MCF 10A (cell line): ENCODE results near the gene METAP1D. TPM values are rescaled to one million over a fixed set of nuclear protein-coding genes. Genes with fewer than 3 reads are reported as not detected.

Source experiments
- BruUV-seq: library from RNA; stranded (reverse); fragments of 400-500 nt; replicated peaks from 2 replicates; lab custom pipeline; 2021; lab: Mats Ljungman, UMichigan
- CTCF ChIA-PET: fragments of 300-600 bp; sonication (Branson Sonifier 250); formaldehyde crosslinking; extraction: SDS; loops from one replicate; lab custom pipeline; 2021; ENCODE audit warnings: antibody characterized with exemption, inconsistent platforms; lab: Yijun Ruan, JAX
- POLR2A ChIA-PET: fragments of 300-600, 350-650 bp; sonication (Branson Sonifier 250); formaldehyde crosslinking; extraction: SDS; loops from one replicate; lab custom pipeline; 2020; ENCODE audit warnings: antibody characterized with exemption, inconsistent platforms; lab: Yijun Ruan, JAX
- DNase-seq: peaks from one replicate; pipeline ENCODE4 v3.0.0-alpha.2; 2018; ENCODE audit not compliant: unreplicated experiment
- H3K27ac Mint-ChIP-seq: one replicate; pipeline ENCODE4 v1.8.0; 2022; ENCODE audit warnings: mild to moderate bottlenecking, low read depth, mixed read lengths; ENCODE audit not compliant: unreplicated experiment
- H3K27me3 Mint-ChIP-seq: one replicate; pipeline ENCODE4 v1.8.0; 2022; ENCODE audit warnings: mixed read lengths; ENCODE audit not compliant: insufficient read depth, unreplicated experiment
- H3K36me3 Mint-ChIP-seq: one replicate; pipeline ENCODE4 v1.8.0; 2022; ENCODE audit warnings: mild to moderate bottlenecking, moderate library complexity, mixed read lengths; ENCODE audit not compliant: insufficient read depth, unreplicated experiment
- H3K4me1 Mint-ChIP-seq: one replicate; pipeline ENCODE4 v1.8.0; 2022; ENCODE audit warnings: mixed read lengths; ENCODE audit not compliant: insufficient read depth, unreplicated experiment
- H3K4me3 Mint-ChIP-seq: one replicate; pipeline ENCODE4 v1.8.0; 2022; ENCODE audit warnings: mild to moderate bottlenecking, moderate library complexity, mixed read lengths; ENCODE audit not compliant: unreplicated experiment
- H3K9me3 Mint-ChIP-seq: one replicate; pipeline ENCODE4 v1.8.0; 2022; ENCODE audit warnings: mixed read lengths; ENCODE audit not compliant: unreplicated experiment
- intact Hi-C: fragments of 100-400 bp; cut with micrococcal nuclease; formaldehyde crosslinking; loops from 2 replicates; pipeline ENCODE4 v1.14.1; 2022
- total RNA-seq: library from RNA; stranded (reverse); gene quantifications from 2 replicates; pipeline ENCODE4 v1.2.3, GENCODE V29; 2022
- TF ChIP-seq, protein P1 (sequence below): fragments of 200-600 bp; IDR thresholded peaks from one replicate; pipeline ENCODE4 v1.8.0; 2022; ENCODE audit warnings: antibody characterized with exemption, mild to moderate bottlenecking; ENCODE audit not compliant: unreplicated experiment

Gene METAP1D
- total RNA-seq, 1 experiment from 2014 or later = 9.3 TPM

DNA sequence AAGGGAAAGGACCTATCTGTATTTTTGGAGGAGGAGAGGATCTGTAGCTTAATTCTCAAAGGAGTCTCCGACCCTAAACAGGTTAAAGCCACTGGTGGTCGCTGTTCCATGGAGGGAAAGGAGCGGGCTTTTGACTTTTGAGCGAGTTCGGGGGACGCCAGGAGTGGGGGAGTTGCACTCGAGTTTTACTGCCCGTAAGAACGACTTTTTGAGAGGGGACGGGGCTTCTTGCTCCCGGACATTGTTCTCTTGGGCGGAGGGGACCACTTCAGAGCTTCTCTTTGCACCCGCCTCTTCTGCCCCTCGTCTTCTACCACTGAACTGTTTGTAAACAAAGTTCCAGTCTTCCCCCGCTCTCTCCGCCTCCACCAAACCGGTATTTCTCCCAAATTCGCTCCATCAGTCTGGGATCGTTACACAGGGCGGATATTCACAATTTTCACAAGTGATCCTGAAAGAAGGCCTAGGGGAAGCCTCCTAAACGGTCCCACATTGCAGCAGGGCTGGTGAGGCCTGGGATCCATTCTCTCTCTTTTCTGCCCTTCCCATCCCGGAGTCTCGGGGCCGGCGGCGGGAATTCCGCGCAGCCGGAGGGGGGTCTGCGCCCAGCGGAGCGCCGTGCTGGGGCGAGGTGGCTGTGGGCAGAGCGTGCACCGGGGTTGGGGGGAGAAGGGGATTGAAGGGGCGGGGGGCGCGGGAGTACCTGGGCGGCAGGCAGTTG is 96.3 kb downstream of the METAP1D start:
- BruUV-seq = no TSS peak
- intact Hi-C loops = no loop called here
- Mint-ChIP-seq H3K9me3 (no peaks in the 10 kb centered on the region), H3K27me3 (no peaks in the 10 kb centered on the region), H3K4me3 (peak overlapping the region; percentile 77), H3K36me3 (no peaks in the 10 kb centered on the region), H3K27ac (peak overlapping the region; percentile 22), H3K4me1 (peaks cover 32% of the 10 kb centered on the region)
- TF ChIP-seq, protein P1, sequence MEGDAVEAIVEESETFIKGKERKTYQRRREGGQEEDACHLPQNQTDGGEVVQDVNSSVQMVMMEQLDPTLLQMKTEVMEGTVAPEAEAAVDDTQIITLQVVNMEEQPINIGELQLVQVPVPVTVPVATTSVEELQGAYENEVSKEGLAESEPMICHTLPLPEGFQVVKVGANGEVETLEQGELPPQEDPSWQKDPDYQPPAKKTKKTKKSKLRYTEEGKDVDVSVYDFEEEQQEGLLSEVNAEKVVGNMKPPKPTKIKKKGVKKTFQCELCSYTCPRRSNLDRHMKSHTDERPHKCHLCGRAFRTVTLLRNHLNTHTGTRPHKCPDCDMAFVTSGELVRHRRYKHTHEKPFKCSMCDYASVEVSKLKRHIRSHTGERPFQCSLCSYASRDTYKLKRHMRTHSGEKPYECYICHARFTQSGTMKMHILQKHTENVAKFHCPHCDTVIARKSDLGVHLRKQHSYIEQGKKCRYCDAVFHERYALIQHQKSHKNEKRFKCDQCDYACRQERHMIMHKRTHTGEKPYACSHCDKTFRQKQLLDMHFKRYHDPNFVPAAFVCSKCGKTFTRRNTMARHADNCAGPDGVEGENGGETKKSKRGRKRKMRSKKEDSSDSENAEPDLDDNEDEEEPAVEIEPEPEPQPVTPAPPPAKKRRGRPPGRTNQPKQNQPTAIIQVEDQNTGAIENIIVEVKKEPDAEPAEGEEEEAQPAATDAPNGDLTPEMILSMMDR = no peak
- peak; percentile 25 for DNase-seq
- CTCF ChIA-PET = interaction anchor here (0.5 to 1.4 kb wide), 6 partner anchors 9 to 520 kb away, joined by 3 read pairs; no protein-coding TSS in a partner anchor
- POLR2A ChIA-PET = interaction anchor here (0.7 to 5.6 kb wide), 18 partner anchors 8 to 353 kb away, joined by 3 to 55 read pairs (median 4); partner anchors contain the start of genes DLX1, HAT1, ITGA6 and METAP1D

DNA sequence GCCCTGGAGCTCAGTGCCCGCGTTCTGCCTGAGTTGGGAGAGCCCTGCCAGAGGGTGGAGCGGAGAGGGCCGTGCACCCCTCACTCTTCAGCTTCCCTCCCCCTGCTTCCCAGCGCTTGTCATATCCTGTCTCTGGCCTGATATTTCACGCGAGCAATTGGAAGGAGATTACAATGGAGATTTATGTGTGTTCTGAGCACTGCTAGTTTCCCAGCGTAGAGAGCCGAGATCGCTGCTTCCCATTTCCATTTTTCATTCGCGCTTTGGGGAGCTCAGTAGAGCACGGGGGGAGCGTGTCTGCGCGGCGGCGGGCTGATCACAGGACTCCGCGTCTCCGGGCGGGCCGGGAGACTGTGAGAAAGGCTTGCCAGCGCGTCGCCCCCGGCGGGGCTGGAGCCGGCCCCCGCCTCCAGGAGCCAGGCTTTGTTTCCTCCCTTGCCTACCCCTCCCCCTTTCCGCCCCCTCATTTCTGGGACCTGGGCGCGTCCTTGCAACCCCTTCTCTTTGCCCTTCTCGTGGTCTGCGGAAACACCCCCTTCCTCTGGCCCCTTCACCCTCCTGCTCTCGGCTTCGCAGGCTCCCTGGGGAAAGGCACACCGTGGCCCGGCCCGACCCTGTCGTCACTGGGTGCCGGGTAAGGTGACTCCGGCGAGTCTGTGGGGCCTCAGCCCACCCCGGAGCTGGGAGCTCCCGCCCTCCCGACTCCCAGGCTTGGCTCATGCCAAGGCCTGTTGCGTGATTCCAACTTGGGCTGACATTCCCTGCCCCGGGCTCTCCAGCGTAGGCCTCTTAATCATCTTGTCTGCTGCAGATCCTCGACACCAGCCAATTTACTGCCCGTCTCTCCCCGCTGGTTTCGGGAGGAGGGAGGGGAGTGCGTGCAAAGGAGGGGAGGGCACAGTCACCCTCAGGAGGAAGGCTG is 97.1 kb downstream of the METAP1D start:
- intact Hi-C loops = no loop called here
- ChIA-PET POLR2A (interaction anchor here (0.6 to 5.6 kb wide), 16 partner anchors 10 to 573 kb away, joined by 3 to 55 read pairs (median 4); partner anchors contain the start of genes DLX1, HAT1, ITGA6 and METAP1D), CTCF (interaction anchor here (0.6 to 1.4 kb wide), 8 partner anchors 10 to 521 kb away, joined by 3 to 4 read pairs (median 3); no protein-coding TSS in a partner anchor)
- BruUV-seq = no TSS peak
- Mint-ChIP-seq H3K36me3 (no peaks in the 10 kb centered on the region), H3K27ac (no peak overlapping the region), H3K9me3 (no peaks in the 10 kb centered on the region), H3K4me3 (peak overlapping the region; percentile 77), H3K4me1 (peaks cover 32% of the 10 kb centered on the region), H3K27me3 (no peaks in the 10 kb centered on the region)
- DNase-seq = peak; percentile 95
- TF ChIP-seq, protein P1 = no peak

DNA sequence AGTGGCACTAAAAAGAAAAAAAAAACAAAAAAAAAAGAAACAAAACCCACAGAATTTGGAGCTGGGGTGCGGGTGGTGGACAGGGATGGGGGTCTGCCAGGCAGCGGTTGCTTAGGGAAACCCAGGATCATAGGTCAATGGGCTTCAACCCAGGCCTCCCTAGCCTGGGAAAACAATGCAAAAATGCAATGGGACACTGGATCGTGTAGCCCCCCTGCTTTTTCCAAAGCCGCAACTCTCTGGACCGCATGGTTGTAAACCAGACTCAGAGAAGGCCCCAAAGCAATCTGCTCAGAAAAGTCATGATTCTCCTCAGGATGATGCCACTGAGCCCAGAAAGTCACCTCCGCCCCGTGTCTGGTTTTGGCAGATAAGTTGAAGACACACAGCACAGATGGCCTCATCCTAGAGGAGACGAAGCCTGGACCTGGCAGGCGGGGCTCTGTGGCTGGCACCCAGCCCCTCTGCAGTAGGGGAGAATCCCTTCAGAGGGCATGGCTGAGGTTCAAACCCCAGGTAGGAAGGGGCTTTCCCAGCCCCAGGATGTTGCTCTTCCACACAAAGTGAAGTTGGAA is 97.9 kb downstream of the METAP1D start:
- Mint-ChIP-seq H3K36me3 (no peaks in the 10 kb centered on the region), H3K27me3 (no peaks in the 10 kb centered on the region), H3K9me3 (no peaks in the 10 kb centered on the region), H3K4me1 (peaks cover 32% of the 10 kb centered on the region), H3K27ac (no peak overlapping the region), H3K4me3 (peak overlapping the region; percentile 77)
- ChIA-PET POLR2A (interaction anchor here (0.7 to 5.6 kb wide), 17 partner anchors 12 to 574 kb away, joined by 3 to 55 read pairs (median 3); partner anchors contain the start of genes DLX1, HAT1 and SLC25A12), CTCF (interaction anchor here (0.6 to 1.4 kb wide), 4 partner anchors 11 to 343 kb away, joined by 3 read pairs; no protein-coding TSS in a partner anchor)
- DNase-seq = peak; percentile 73
- intact Hi-C loops = no loop called here
- TF ChIP-seq, protein P1 = no peak
- BruUV-seq = no TSS peak
